GOT3 (cell line): ENCODE results near the gene EAPP.
"Not testable (repeated sequence)": the region's sequence is repeated elsewhere in the genome, so short reads cannot be mapped to it uniquely, and the experiment has no call there.

Experiments
- DNase-seq: peaks from one replicate; lab custom pipeline; 2025; ENCODE audit warnings: mixed read lengths; lab: John Stamatoyannopoulos, UW

EAPP gene

DNA sequence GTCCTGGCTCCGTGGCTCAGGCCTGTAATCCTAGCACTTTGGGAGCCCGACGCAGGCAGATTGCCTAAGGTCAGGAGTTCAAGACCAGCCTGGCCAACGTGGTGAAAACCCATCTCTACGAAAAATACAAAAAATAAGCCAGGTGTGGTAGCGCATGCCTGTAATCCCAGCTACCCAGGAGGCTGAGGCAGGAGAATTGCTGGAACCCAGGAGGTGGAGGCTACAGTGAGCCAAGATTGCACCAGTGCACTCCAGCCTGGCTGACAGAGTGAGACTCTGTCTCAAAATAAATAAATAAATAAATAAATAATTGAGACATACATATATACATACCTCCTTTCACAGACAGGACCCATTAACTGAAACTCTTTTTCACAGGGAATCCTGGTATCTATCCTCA, 1.4 kb downstream of the EAPP start:
- DNase-seq, result not testable (repeated sequence)

DNA sequence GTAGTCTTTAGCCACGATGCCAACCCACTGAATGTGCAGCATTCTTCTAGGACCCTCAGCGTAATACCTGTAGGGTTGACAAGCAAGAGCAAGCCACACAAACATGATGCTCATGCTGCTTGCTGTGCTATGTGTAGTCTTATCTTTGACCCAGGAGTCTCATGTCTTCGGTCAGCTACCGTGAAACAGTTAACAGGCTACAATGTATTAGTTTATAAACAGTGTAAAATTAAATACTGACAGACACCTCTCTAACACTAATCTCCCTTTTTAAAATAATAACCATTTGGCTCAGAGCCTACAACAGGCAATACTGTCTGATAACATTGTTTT, 1.9 kb downstream of the EAPP start:
- no peak for DNase-seq

DNA sequence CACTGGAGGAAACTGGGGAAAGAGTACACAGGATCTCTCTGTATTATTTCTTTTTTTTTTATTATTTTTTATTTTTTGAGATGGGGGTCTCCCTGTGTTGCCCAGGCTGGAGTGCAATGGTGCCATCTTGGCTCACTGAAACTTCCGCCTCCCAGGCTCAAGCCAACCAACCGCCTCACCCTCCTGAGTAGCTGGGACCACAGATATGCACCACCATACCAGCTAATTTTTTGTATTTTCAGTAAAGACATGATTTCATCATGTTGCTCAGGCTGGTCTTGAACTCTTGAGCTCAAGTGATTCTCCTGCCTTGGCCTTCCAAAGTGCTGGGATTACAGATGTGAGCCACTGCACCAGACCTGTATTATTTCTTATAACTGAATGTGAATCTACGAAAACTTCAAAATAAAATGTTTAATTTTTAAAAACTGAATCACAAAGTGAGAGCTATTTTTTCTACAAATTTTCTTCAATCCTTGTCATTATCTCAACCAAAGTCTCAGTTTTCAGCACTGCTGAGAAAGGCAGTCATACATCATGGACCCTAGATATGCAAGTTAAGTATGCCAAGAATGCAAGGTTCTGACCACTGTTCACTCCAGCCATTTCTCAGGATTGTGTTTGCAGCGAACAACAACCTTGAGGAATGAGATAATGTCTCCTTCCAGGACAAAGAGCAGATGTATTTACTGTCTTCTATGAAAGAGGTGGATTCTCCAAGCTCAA, 2.4 kb downstream of the EAPP start:
- no peak for DNase-seq

DNA sequence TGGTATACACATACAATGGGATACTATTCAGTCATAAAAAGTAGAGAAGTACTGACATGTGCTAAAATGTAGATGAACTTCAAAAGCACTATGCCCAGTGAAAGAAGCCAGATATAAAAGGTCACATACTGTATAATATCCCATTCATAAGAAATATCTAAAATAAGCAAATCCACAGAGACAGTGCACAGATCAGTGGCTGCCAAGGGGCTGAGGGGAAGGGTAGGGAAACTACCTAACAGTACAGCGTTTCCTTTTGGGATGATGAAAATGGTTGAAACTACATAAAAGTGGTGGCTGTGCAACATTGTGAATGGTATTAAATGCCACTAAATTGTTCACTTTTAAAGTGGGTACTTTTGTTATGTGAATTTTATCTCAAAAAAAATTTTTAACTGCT, 11.9 kb downstream of the EAPP start:
- DNase-seq, result no peak

DNA sequence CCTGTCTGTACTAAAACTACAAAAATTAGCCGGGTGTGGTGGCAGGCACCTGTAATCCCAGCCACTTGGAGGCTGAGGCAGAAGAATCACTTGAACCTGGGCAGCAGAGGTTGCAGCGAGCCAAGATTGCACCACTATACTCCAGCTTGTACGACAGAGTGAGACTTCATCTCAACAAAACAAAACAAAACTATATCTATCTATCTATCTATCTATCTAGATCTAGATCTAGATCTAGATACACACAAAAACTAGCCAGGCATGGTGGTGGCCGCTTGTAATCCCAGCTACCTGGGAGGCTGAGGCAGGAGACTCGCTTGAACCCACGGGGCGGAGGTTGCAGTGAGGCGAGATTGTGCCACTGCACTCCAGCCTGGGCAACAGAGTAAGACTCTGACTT, 15.3 kb downstream of the EAPP start:
- DNase-seq, result not testable (repeated sequence)

DNA sequence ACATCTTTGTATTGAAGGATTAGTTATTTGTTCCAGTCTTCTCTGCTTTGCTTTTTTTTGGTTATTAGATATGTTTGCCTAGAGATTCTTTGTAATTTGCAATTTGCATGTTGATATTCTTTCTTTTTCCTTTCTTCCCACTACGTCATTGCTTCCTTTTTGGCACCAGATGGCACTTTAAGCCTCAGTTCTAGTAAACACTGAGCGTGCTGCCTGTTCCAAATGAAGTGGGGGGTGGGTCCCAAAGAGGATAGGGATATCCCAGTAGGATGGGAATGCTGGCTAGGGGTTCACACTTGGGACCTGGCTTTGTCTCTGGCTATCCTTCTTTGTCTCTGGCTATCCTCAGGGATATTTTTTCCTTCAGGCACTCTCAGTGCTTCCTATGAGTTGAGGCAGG, 17.0 kb downstream of the EAPP start:
- DNase-seq, result no peak

DNA sequence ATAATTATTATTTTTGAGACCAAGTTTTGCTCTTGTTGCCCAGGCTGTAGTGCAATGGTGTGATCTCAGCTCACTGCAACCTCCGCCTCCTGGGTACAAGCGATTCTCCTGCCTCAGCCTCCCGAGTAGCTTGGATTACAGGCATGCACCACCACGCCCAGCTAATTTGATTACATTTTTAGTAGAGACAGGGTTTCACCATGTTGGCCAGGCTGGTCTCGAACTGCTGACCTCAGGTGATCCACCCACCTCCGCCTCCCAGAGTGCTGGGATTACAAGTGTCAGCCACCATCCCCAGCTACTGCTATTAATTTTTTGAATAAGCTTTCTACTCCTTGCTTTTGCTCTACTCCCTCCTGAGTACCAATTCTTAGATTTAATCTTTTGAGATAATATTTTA, 18.4 kb downstream of the EAPP start:
- DNase-seq, result not testable (repeated sequence)

DNA sequence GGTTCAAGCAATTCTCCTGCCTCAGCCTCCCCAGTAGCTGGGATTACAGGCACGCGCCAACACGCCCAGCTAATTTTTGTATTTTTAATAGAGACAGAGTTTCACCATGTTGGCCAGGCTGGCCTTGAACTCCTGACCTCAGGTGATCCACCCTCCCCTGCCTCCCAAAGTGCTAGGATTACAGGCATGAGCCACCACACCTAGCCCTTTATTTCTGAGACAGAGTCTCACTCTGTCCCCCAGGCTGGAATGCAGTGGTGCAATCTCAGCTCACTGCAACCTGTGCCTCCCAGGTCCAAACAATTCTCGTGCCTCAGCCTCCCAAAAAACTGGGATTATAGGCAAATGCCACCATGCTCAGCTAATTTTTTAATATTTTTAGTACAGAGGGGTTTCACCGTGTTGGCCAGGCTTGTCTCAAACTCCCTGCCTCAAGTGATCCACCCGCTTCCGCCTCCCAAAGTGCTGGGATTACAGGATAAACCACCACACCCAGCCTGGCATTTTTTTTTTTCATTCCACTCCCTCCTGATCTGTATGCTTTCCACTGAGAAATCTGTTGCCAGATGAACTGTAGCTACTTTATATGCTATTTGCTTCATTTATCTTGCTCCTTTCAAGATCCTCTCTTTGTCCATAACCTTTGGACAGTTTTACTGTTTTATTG, 19.1 kb downstream of the EAPP start:
- DNase-seq, result not testable (repeated sequence)

DNA sequence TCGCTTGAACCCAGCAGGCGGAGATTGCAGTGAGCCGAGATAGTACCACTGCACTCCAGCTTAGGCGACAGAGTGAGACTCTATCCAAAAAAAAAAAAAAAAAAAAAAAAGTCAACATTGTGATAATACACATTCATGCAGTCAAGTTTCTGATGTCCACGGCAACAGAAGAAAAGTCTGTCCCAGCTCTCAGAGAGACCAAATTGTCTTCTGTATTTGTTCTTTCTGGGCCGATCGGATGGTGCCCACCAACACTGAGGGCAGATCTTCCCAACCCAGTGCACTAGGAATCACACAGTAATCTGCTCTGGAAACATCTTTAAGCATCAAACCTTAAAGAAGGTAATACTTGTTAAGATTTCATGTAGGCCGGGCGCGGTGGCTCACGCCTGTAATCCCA, 31.6 kb downstream of the EAPP start:
- no peak for DNase-seq

DNA sequence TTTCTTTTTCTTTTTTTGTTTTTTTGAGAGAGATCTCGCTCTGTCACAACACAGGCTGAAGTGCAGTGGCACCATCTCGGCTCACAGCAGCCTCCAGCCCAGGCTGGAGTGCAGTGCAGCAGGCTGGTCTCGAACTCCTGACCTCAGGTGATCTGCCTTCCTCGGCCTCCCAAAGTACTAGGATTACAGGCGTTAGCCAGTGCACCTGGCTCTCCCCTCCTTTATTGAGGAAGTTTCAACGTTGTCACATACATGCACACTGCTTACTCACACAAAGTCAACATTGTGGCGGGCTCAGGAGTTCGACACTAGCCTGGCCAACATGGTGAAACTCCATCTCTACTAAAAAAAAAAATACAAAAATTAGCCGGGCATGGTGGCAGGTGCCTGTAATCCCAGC, 32.0 kb downstream of the EAPP start:
- DNase-seq, result no peak

DNA sequence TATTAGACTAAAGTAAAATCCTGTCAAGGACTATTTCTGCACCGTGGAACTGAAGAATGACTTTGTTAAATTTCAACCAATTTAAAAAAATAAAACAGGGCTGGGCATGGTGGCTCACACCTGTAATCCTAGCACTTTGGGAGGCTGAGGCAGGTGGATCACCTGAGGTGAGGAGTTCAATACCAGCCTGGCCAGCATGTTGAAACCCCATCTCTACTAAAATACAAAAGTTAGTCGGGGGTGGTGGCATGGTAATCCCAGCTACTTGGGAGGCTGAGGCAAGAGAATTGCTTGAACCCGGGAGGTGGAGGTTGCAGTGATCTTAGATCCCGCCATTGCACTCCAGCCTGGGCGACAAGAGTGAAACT, 34.4 kb downstream of the EAPP start:
- not testable (repeated sequence) for DNase-seq

DNA sequence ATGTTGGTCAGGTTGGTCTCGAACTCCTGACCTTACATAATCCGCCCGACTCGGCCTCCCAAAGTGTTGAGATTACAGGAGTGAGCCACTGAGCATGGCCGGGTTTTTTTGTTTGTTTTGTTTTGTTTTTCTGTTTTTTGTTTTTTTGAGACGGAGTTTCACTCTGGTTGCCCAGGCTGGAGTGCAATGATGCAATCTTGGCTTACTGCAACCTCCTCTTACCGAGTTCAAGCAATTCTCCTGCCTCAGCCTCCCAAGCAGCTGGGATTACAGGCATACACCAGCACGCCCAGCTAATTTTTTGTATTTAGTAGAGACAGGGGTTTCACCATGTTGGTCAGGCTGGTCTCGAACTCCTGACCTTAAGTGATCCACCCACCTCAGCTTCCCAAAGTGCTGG, 35.5 kb downstream of the EAPP start:
- DNase-seq, result not testable (repeated sequence)

DNA sequence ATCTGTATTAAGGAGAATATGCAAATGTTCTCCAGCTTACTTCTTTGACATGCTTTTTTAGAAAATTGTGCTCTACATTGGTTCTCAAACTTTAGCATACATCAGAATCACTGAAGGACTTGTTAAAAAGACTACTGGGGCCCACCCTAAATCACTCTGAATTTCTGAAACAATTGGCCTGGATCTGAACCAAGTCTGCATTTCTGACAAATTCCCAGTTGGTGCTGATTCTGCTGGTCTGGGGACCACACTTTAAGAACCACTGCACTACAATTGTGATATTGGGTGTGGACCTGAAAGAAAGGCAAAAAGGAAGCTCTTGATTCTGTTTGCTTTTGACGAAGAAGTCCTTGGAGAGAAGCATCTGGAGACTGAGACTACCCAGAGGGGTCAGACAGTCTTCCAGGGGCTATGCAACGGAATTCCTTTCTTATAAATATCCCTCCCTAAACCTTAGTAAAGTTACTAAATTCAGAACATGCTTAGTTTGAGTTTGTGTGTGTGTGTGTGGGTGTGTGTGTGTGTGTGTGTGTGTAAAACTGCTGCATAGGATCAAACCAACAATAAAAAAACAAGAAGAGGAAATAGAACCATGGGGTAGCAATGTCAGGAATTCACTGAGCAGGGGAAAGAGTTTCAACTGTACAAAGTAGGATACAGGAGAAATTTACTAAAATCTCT, 36.8 kb downstream of the EAPP start:
- DNase-seq, result no peak

DNA sequence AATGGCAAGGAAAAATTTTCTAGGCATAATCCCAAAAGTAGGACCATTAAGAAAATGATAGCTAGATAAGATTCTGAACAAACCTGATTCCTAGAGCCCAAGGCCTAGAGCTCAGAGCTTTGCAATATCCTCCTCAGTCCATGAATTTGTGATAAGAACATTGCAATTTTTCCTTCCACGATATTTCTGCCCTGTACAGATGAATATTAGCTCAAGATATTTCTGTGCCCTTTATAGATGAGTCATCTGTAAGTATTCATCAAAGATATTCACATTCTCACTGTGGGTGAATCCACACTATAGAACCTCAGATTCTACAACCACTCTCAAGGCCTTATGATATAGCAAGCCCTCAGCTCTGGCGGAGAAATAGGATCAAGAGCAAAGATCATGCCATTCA, 37.5 kb downstream of the EAPP start:
- no peak for DNase-seq

DNA sequence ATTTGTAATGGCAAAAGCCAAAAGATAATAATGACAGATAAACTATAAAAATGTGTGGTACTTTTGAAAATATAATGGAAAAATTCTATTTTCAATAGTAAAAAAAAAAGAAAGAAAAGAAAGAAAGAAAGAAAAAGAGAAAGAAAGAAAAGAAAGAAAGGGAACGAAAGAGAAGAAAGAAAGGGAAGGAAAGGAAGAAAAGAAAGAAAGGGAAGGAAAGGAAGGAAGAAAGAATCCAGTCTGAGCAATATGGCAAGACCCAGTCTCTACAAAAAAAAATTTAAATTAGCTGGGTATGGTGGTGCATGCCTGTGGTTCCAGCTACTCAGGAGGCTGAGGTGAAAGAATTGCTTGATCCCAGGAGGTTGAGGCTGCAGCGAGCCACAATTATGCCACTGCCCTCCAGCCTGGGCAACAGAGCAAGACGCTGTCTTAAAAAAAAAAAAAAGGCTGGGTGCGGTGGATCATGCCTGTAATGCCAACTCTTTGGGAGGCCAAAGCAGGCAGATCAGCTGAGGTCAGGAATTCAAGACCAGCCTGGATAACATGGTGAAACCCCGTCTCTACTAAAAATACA, 38.4 kb downstream of the EAPP start:
- DNase-seq, result no peak

DNA sequence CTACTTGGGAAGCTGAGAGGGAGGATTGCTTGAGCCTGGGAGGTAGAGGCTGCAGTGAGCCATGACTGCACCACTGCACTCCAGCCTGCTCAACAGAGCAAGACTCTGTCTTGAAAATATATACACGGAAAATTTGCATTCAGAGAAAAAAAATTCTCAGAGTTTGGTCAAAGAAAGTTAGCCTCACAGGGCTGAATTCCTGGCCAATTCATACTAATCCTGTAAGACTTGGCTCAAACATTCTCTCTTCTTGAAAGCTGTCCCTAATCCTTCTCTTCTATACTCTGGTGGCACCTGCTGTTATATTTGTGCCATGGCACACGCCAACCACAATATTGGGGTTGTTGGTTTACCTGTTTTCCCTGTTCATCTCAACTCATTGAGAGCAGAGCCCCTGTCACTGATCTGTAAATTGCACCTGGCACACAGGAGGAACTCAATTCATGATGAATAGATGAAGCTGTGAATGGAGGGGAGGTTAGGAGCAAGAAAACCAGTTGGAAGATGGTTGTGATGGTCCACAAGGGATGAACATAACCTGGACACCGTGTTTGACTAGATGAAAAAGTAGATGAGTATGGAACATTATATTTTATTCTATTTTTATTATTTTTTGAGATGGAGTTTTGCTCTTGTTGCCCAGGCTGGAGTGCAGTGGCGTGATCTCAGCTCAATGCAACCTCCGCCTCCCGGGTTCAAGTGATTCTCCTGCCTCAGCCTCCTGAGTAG, 40.7 kb downstream of the EAPP start:
- no peak for DNase-seq

DNA sequence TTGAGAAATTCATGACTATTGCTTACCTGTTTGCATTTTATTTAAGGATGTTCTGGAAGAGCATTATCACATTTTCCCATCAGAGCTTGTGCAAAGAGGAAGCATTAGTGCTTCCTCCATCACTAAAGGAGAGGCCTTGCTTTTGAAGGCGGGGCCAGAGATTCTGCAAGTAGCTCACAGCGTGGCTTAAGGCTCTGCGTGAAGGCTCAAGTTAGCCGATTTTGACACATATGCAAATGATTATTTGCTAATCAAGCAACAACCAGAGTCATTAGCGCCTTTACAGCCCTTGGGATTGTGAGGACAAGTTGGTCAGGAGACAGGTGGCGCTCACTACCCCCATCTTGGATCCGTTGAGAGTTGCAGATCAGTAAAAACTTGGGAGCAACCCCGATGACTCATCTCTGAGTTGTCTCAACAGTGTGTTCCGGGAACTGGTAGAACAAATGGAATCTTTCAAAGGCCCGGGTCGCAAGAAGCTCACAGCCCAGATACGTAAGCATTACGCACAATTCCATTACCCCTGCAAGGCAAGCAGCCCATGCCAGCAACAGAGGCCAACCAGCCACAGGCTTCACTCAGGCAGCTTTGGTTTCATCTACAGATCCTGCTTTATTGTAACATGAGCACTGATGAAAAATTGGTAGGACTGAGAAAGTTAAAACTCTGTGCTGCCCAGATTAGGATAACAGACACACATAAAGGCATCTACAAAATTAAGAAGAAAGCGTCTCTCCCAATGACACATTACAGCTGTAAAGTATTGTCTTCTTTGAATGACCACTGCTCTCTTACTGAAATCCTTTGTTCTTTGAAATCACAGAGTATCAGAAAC, 42.6 kb downstream of the EAPP start:
- DNase-seq, result peak; percentile 3

DNA sequence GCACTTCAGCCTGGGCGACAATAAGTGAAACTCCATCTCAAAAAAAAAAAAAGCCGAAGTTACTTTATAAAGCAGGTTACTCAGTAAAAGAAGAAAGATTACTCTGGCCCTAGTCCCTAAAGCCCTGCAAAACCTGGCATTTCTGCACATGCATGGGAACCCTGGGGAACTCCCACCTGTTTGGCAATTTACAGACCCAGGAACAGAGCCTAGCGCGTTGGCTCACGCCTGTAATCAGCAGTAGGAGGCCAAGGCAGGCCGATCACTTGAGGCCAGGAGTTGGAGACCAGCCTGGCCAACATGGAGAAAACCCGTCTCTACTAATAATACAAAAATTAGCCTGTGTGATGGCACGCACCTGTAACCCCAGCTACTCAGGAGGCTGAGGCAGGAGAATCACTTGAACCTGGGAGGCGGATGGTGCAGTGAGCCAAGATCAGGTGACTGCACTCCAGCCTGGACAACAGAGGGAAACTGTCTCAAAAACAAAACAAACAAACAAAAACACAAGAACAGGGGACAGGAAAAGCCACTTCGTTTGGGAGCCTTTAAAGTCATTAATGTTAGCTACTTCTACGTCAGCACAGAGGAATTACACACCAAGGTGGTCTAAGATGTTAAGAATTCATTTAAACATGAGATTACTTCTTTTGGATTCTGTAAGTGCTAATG, 43.4 kb downstream of the EAPP start:
- no peak for DNase-seq

DNA sequence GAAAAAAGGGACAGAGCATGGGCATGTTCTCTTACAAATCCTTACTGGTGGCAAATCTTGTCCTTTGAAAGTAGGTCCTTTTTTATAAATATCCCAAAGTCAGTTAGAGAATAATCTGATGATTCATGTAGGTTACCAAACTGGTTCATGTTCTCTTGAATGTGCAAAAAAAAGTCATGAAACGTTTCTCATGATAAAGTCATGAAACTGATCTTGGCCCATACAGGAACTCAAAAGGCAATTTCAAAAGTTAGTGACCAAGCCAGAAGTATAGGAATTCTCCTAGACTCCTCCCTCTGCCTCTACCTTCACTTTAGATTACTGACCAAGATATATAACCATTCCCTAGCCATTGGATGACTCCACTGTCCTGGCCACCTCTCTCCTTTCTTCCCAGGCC, 50.2 kb downstream of the EAPP start:
- no peak for DNase-seq

DNA sequence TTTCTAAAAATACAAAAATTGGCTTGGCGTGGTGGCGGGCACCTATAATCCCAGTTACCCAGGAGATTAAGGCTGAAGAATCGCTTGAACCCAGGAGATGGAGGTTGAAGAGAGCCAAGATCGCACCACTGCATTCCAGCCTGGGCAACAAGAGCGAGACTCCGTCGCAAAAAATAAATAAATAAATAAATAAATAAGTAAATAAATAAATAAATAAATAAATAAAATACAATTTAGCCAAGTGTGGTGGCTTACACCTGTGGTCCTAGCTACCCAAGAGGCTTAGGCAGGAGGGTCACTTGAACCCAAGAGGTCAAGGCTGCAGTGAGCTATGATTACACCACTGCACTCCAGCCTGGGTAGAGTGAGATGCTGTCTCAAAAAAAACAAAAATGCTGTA, 51.0 kb downstream of the EAPP start:
- no peak for DNase-seq

DNA sequence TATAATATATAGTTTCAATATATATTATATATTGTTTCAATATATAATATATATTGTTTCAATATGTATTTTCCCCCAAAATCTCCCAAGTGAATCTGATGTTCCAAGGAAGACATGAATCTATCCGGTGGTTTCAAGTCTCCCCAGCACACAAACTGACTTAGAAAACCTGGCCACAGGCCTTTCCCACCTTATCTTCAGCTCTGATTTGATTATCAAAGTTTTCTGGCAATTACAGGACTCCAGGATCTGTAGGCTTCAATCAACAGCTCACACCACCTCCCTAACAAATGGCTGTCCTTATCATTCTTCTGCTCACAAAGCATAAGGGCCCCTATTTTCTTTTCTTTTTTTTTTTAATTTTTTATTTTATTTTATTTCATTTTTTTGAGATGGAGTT, 54.8 kb downstream of the EAPP start:
- DNase-seq, result no peak
